Fibroblast of peridontal ligament (primary cell): ENCODE results near the gene PCP4L1.
A peak's percentile ranks its signal among the peaks of the same experiment; 100 is the strongest.
"Not testable (repeated sequence)": the region's sequence is repeated elsewhere in the genome, so short reads cannot be mapped to it uniquely, and the experiment has no call there.

Experiments
- DNase-seq: peaks from one replicate; pipeline ENCODE4 v3.0.0-alpha.2; 2010; ENCODE audit errors: extremely low read depth

Gene PCP4L1

GRCh38 chr1:161314201-161314981, 55.8 kb downstream of the PCP4L1 start, which contains the start of gene SDHC:
TSS of gene SDHC (plus strand) at chr1:161314381. CDS start at chr1:161314406, 25 bp downstream.
- peak; percentile 90 for DNase-seq

- DNase-seq: not testable (repeated sequence)
Measured at GRCh38 chr1:161315841-161316674, 57.5 kb downstream of the PCP4L1 start.

- DNase-seq: no peak
Measured at GRCh38 chr1:161324020-161324419, 65.5 kb downstream of the PCP4L1 start.

GRCh38 chr1:161330346-161330745, 71.8 kb downstream of the PCP4L1 start:
- no peak for DNase-seq

- no peak for DNase-seq
Measured at GRCh38 chr1:161333166-161333565, 74.6 kb downstream of the PCP4L1 start.
